Stimulated activated naive CD4-positive, alpha-beta T cell treated with Interleukin-2 at 50 U/mL for 16 hours (primary cell): ENCODE measurements around the gene ANAPC5.
A peak's percentile ranks its signal among the peaks of the same experiment; 100 is the strongest.
"Not testable (repeated sequence)": the region's sequence is repeated elsewhere in the genome, so short reads cannot be mapped to it uniquely, and the experiment has no call there.

Source experiments
- DNase-seq: peaks from one replicate; lab custom pipeline; 2025; lab: John Stamatoyannopoulos, UW

The ANAPC5 gene

GRCh38 chr12:121310231-121310630 lies 42.0 kb downstream of the ANAPC5 start:
- DNase-seq, result not testable (repeated sequence)

- DNase-seq, result not testable (repeated sequence)
Observed at GRCh38 chr12:121307397-121307796, 44.8 kb downstream of the ANAPC5 start.

GRCh38 chr12:121304306-121304705 lies 47.9 kb downstream of the ANAPC5 start:
- no peak for DNase-seq

- no peak for DNase-seq
Observed at GRCh38 chr12:121301876-121302275, 50.3 kb downstream of the ANAPC5 start.

GRCh38 chr12:121300083-121300819 lies 52.0 kb downstream of the ANAPC5 start:
- DNase-seq, result no peak

- DNase-seq, result no peak
Observed at GRCh38 chr12:121299662-121300061, 52.5 kb downstream of the ANAPC5 start.

- DNase-seq, result not testable (repeated sequence)
Observed at GRCh38 chr12:121298411-121298810, 53.8 kb downstream of the ANAPC5 start.

GRCh38 chr12:121297435-121297991 lies 54.7 kb downstream of the ANAPC5 start:
- peak; percentile 62 for DNase-seq

- peak; percentile 83 for DNase-seq
Observed at GRCh38 chr12:121296618-121297434, 55.4 kb downstream of the ANAPC5 start, which contains the start of gene CAMKK2. CAMKK2 (minus strand) TSS chr12:121296709; CDS start chr12:121274526, 22,183 bp downstream.

- DNase-seq, result peak; percentile 45
Observed at GRCh38 chr12:121295746-121296617, 56.2 kb downstream of the ANAPC5 start.

- no peak for DNase-seq
Observed at GRCh38 chr12:121295116-121295745, 57.0 kb downstream of the ANAPC5 start.

- DNase-seq, result no peak
Observed at GRCh38 chr12:121294151-121294889, 57.9 kb downstream of the ANAPC5 start.

GRCh38 chr12:121293603-121294002 lies 58.6 kb downstream of the ANAPC5 start:
- no peak for DNase-seq

GRCh38 chr12:121290410-121290809 lies 61.8 kb downstream of the ANAPC5 start:
- no peak for DNase-seq

GRCh38 chr12:121289962-121290361 lies 62.2 kb downstream of the ANAPC5 start:
- no peak for DNase-seq

GRCh38 chr12:121288986-121289385 lies 63.2 kb downstream of the ANAPC5 start:
- no peak for DNase-seq

GRCh38 chr12:121288158-121288845 lies 63.9 kb downstream of the ANAPC5 start:
- DNase-seq, result no peak

GRCh38 chr12:121287267-121287954 lies 64.8 kb downstream of the ANAPC5 start:
- no peak for DNase-seq

GRCh38 chr12:121285856-121286255 lies 66.4 kb downstream of the ANAPC5 start:
- DNase-seq, result no peak
